Lower leg skin (tissue), 4 donors: ENCODE data around the gene C2orf69. TPM values are rescaled to one million over a fixed set of nuclear protein-coding genes. Genes with fewer than 3 reads are reported as not detected.

ENCODE experiments used
- DNase-seq, 2 donors: peaks; one replicate each; pipeline ENCODE4 v3.0.0-alpha.2; 2019; ENCODE audit warnings: low spot score in 2 of 2
- H3K4me3 ChIP-seq: fragments of 200-600 bp; sonication (generic); 2 replicates; pipeline ENCODE4 v1.5.1; 2017; ENCODE audit warnings: mild to moderate bottlenecking, low read depth; ENCODE audit not compliant: poor library complexity, severe bottlenecking
- CTCF ChIP-seq, 3 donors: fragments of 450-650 bp; IDR thresholded peaks; one replicate each; pipeline ENCODE4 v1.5.1; 2016; ENCODE audit warnings: antibody characterized with exemption in 3 of 3, mild to moderate bottlenecking in 3 of 3, moderate library complexity in 2 of 3
- POLR2A ChIP-seq, 2 donors: fragments of 450-650 bp; IDR thresholded peaks; one replicate each; pipeline ENCODE4 v1.6.1; 2016 to 2017; ENCODE audit warnings: antibody characterized with exemption in 2 of 2, mild to moderate bottlenecking in 1 of 2, moderate library complexity in 1 of 2
- WGBS, 2 donors: methylation state at CpG; one replicate each; pipeline ENCODE4 v1.1.5; 2018; 5-methylcytosine and 5-hydroxymethylcytosine counted together
- intact Hi-C: fragments of 100-400 bp; cut with DNase I; formaldehyde crosslinking; loops from one replicate; pipeline ENCODE4 v1.15.0; 2023; ENCODE audit warnings: low total_unique reads
- total RNA-seq, 4 donors: library from RNA; depleted of rRNA; stranded (reverse); fragments of >200 nt; gene quantifications; one replicate each; pipeline ENCODE4 v1.1.0, GENCODE V29; 2016

Gene C2orf69
- total RNA-seq, 4 donors from 2014 or later: 12.1 to 13.7 (median 12.9) TPM

- no peak overlapping the region for H3K4me3 ChIP-seq
- DNase-seq: no peak
- 63 to 68% methylated on average over 3 of the region's 3 CpGs for WGBS, 2 donors
- no peak for TF ChIP-seq CTCF (IDR thresholded peaks at IDR 0.05)
- no peak for TF ChIP-seq POLR2A (IDR thresholded peaks at IDR 0.05)
- intact Hi-C loops: no loop called here
Observed at GRCh38 chr2:199933466-199933865, 22.4 kb downstream of the C2orf69 start.

GRCh38 chr2:199936554-199936953 lies 25.5 kb downstream of the C2orf69 start:
- no peak for DNase-seq
- no peak overlapping the region for H3K4me3 ChIP-seq
- WGBS, 2 donors: 82 to 88% methylated on average over 2 of the region's 2 CpGs
- no peak for TF ChIP-seq POLR2A (IDR thresholded peaks at IDR 0.05)
- no peak for TF ChIP-seq CTCF (IDR thresholded peaks at IDR 0.05)
- intact Hi-C loops: no loop called here

GRCh38 chr2:199940373-199940772 lies 29.3 kb downstream of the C2orf69 start:
- intact Hi-C loops: no loop called here
- 87 to 90% methylated on average over 2 of the region's 2 CpGs for WGBS, 2 donors

GRCh38 chr2:199943373-199943772 lies 32.3 kb downstream of the C2orf69 start:
- no peak for DNase-seq
- TF ChIP-seq POLR2A (IDR thresholded peaks at IDR 0.05) (no peak), CTCF (IDR thresholded peaks at IDR 0.05) (no peak)
- no peak overlapping the region for H3K4me3 ChIP-seq
- 94 to 96% methylated on average over 4 of the region's 4 CpGs for WGBS, 2 donors
- intact Hi-C loops: no loop called here

More at GRCh38 chr2:199940373-199940772, 29.3 kb downstream of the C2orf69 start:
- TF ChIP-seq POLR2A (IDR thresholded peaks at IDR 0.05): no peak
- no peak for TF ChIP-seq CTCF (IDR thresholded peaks at IDR 0.05)
- no peak for DNase-seq
- H3K4me3 ChIP-seq: no peak overlapping the region

GRCh38 chr2:199946196-199946595 lies 35.1 kb downstream of the C2orf69 start:
- intact Hi-C loops: no loop called here
- TF ChIP-seq CTCF (IDR thresholded peaks at IDR 0.05): no peak
- no peak for TF ChIP-seq POLR2A (IDR thresholded peaks at IDR 0.05)
- no peak overlapping the region for H3K4me3 ChIP-seq
- 90 to 95% methylated on average over 1 of the region's 1 CpG for WGBS, 2 donors
- DNase-seq: no peak

GRCh38 chr2:199946836-199947235 lies 35.7 kb downstream of the C2orf69 start:
- no peak for DNase-seq
- H3K4me3 ChIP-seq: no peak overlapping the region
- intact Hi-C loops: no loop called here
- no peak for TF ChIP-seq POLR2A (IDR thresholded peaks at IDR 0.05)
- no peak for TF ChIP-seq CTCF (IDR thresholded peaks at IDR 0.05)
